T-helper 22 cell (primary cell): ENCODE measurements around the gene FAM8A1.

Source experiments
- DNase-seq: peaks from one replicate; pipeline ENCODE4 v3.0.0-alpha.2; 2020; ENCODE audit warnings: low read depth

The FAM8A1 gene

GRCh38 chr6:17601386-17601703 is 1.2 kb downstream of the FAM8A1 start:
- DNase-seq = no peak

- DNase-seq = no peak
These were observed 2.8 kb downstream of the FAM8A1 start for GRCh38 chr6:17602888-17603287.

- DNase-seq = no peak
These were observed 6.5 kb downstream of the FAM8A1 start for GRCh38 chr6:17606606-17607005.

- no peak for DNase-seq
These were observed 10.7 kb downstream of the FAM8A1 start for GRCh38 chr6:17610835-17611234.

- no peak for DNase-seq
These were observed 11.9 kb downstream of the FAM8A1 start for GRCh38 chr6:17612048-17612447.

GRCh38 chr6:17615794-17616193 is 15.7 kb downstream of the FAM8A1 start:
- DNase-seq = no peak

GRCh38 chr6:17621003-17621402 is 20.9 kb downstream of the FAM8A1 start:
- no peak for DNase-seq

GRCh38 chr6:17622144-17622543 is 22.0 kb downstream of the FAM8A1 start:
- DNase-seq = no peak

GRCh38 chr6:17624396-17624795 is 24.3 kb downstream of the FAM8A1 start:
- no peak for DNase-seq

- DNase-seq = no peak
These were observed 28.8 kb downstream of the FAM8A1 start for GRCh38 chr6:17628873-17629272.

- no peak for DNase-seq
These were observed 29.9 kb downstream of the FAM8A1 start for GRCh38 chr6:17629824-17630510.

- DNase-seq = no peak
These were observed 30.5 kb downstream of the FAM8A1 start for GRCh38 chr6:17630511-17631073.

GRCh38 chr6:17632934-17633333 is 32.8 kb downstream of the FAM8A1 start:
- DNase-seq = no peak

GRCh38 chr6:17633465-17634188 is 33.5 kb downstream of the FAM8A1 start:
- DNase-seq = no peak

- DNase-seq = no peak
These were observed 35.5 kb downstream of the FAM8A1 start for GRCh38 chr6:17635568-17635967.

GRCh38 chr6:17638212-17638715 is 38.2 kb downstream of the FAM8A1 start:
- no peak for DNase-seq

GRCh38 chr6:17640477-17640917 is 40.4 kb downstream of the FAM8A1 start:
- no peak for DNase-seq

GRCh38 chr6:17648745-17649144 is 48.6 kb downstream of the FAM8A1 start:
- no peak for DNase-seq

GRCh38 chr6:17650656-17651309 is 50.7 kb downstream of the FAM8A1 start:
- DNase-seq = no peak

- DNase-seq = no peak
These were observed 53.2 kb downstream of the FAM8A1 start for GRCh38 chr6:17653198-17653882.

- DNase-seq = no peak
These were observed 56.0 kb downstream of the FAM8A1 start for GRCh38 chr6:17656092-17656491.

GRCh38 chr6:17656644-17657043 is 56.5 kb downstream of the FAM8A1 start:
- no peak for DNase-seq
